Glutamatergic neuron (in vitro differentiated cells): ENCODE measurements around the gene APC2. TPM values are rescaled to one million over a fixed set of nuclear protein-coding genes. Genes with fewer than 3 reads are reported as not detected.

Experiments used
- DNase-seq: peaks from one replicate; pipeline ENCODE4 v3.0.0; 2022
- H3K27ac Mint-ChIP-seq: one replicate; pipeline ENCODE4 v1.8.0; 2020; ENCODE audit warnings: mild to moderate bottlenecking, mixed read lengths, inconsistent platforms; ENCODE audit not compliant: unreplicated experiment
- H3K27me3 Mint-ChIP-seq: one replicate; pipeline ENCODE4 v1.8.0; 2020; ENCODE audit warnings: mild to moderate bottlenecking, moderate library complexity, mixed read lengths, inconsistent platforms; ENCODE audit not compliant: unreplicated experiment
- H3K36me3 Mint-ChIP-seq: one replicate; pipeline ENCODE4 v1.8.0; 2020; ENCODE audit warnings: mild to moderate bottlenecking, mixed read lengths, inconsistent platforms; ENCODE audit not compliant: unreplicated experiment
- H3K4me1 Mint-ChIP-seq: one replicate; pipeline ENCODE4 v1.8.0; 2020; ENCODE audit warnings: mild to moderate bottlenecking, low read depth, mixed read lengths, inconsistent platforms; ENCODE audit not compliant: unreplicated experiment
- H3K4me3 Mint-ChIP-seq: one replicate; pipeline ENCODE4 v1.8.0; 2020; ENCODE audit warnings: mild to moderate bottlenecking, mixed read lengths, inconsistent platforms; ENCODE audit not compliant: unreplicated experiment
- H3K9me3 Mint-ChIP-seq: one replicate; pipeline ENCODE4 v1.8.0; 2020; ENCODE audit warnings: mild to moderate bottlenecking, moderate library complexity, mixed read lengths, inconsistent platforms; ENCODE audit not compliant: unreplicated experiment
- CTCF ChIP-seq: fragments of 200-600 bp; sonication (generic); IDR thresholded peaks from one replicate; pipeline ENCODE4 v1.5.0; 2021; ENCODE audit not compliant: partially characterized antibody, unreplicated experiment
- total RNA-seq: library from RNA; stranded (reverse); fragmentation: NEBNext Ultra II Directional; extraction: Animal tissue kit (Norgen Biotek cat#: 25700); gene quantifications from one replicate; pipeline ENCODE4 v1.2.1, GENCODE V29; 2021; ENCODE audit not compliant: unreplicated experiment

Gene APC2
- total RNA-seq, 1 donor from 2014 or later, result 371 TPM

- Mint-ChIP-seq H3K36me3 (peaks cover 6% of the 10 kb centered on the region), H3K4me1 (peaks cover 17% of the 10 kb centered on the region), H3K27me3 (peaks cover 23% of the 10 kb centered on the region), H3K27ac (peak overlapping the region; percentile 100), H3K4me3 (peak overlapping the region; percentile 95), H3K9me3 (peaks cover 23% of the 10 kb centered on the region)
- DNase-seq, result peak; percentile 90
- no peak for TF ChIP-seq CTCF
Observed at GRCh38 chr19:1451916-1452801, 2.2 kb downstream of the APC2 start.

- Mint-ChIP-seq H3K27me3 (peaks cover 21% of the 10 kb centered on the region), H3K36me3 (peaks cover 6% of the 10 kb centered on the region), H3K4me3 (peak overlapping the region; percentile 95), H3K27ac (peak overlapping the region; percentile 100), H3K4me1 (peaks cover 15% of the 10 kb centered on the region), H3K9me3 (peaks cover 25% of the 10 kb centered on the region)
- DNase-seq, result no peak
- no peak for TF ChIP-seq CTCF
Observed at GRCh38 chr19:1452802-1453524, 3.0 kb downstream of the APC2 start.

GRCh38 chr19:1453525-1454364, 3.8 kb downstream of the APC2 start:
- Mint-ChIP-seq H3K27me3 (peaks cover 18% of the 10 kb centered on the region), H3K27ac (no peak overlapping the region), H3K9me3 (peaks cover 23% of the 10 kb centered on the region), H3K4me3 (peak overlapping the region; percentile 67), H3K36me3 (peaks cover 6% of the 10 kb centered on the region), H3K4me1 (peaks cover 15% of the 10 kb centered on the region)
- peak; percentile 51 for DNase-seq
- TF ChIP-seq CTCF, result no peak

- no peak overlapping the region for H3K27ac Mint-ChIP-seq
- H3K36me3 Mint-ChIP-seq, result peaks cover 6% of the 10 kb centered on the region
- no peak for TF ChIP-seq CTCF
- peaks cover 18% of the 10 kb centered on the region for H3K9me3 Mint-ChIP-seq
- peaks cover 10% of the 10 kb centered on the region for H3K4me1 Mint-ChIP-seq
- H3K27me3 Mint-ChIP-seq, result peaks cover 23% of the 10 kb centered on the region
- H3K4me3 Mint-ChIP-seq, result no peak overlapping the region
- no peak for DNase-seq
Observed at GRCh38 chr19:1455002-1455335, 5.0 kb downstream of the APC2 start.
